ENCODE results near the gene TMPRSS6. TPM values are rescaled to one million over a fixed set of nuclear protein-coding genes. Genes with fewer than 3 reads are reported as not detected.

Gene TMPRSS6
- total RNA-seq, 1 experiment from 2014 or later, result not detected

- Mint-ChIP-seq H3K4me1 (ENCODE audit: low read depth, unreplicated experiment) (peaks cover 16% of the 10 kb centered on the region), H3K9me3 (ENCODE audit: low read depth, unreplicated experiment) (no peaks in the 10 kb centered on the region), H3K36me3 (ENCODE audit: insufficient read depth, unreplicated experiment) (no peaks in the 10 kb centered on the region), H3K27me3 (ENCODE audit: unreplicated experiment) (peaks cover 33% of the 10 kb centered on the region), H3K4me3 (ENCODE audit: low read depth, unreplicated experiment) (no peak overlapping the region), H3K27ac (ENCODE audit: unreplicated experiment) (no peak overlapping the region)
- CTCF ChIA-PET, result no interaction called here
- no peak for DNase-seq
- intact Hi-C loops (cut with micrococcal nuclease; ENCODE audit: unreplicated experiment), result no loop called here
- no TSS peak for BruUV-seq (replicated peaks)
- no peak for TF ChIP-seq CTCF (IDR thresholded peaks at IDR 0.05; ENCODE audit: unreplicated experiment)
These were observed 40.7 kb downstream of the TMPRSS6 start for GRCh38 chr22:37068859-37069258.

- no peak overlapping the region for H3K4me3 Mint-ChIP-seq (ENCODE audit: low read depth, unreplicated experiment)
These were observed 42.1 kb downstream of the TMPRSS6 start for GRCh38 chr22:37067428-37067827.

GRCh38 chr22:37065961-37066360, 43.6 kb downstream of the TMPRSS6 start:
- Mint-ChIP-seq H3K27me3 (ENCODE audit: unreplicated experiment) (peaks cover 33% of the 10 kb centered on the region), H3K4me1 (ENCODE audit: low read depth, unreplicated experiment) (peaks cover 30% of the 10 kb centered on the region), H3K36me3 (ENCODE audit: insufficient read depth, unreplicated experiment) (no peaks in the 10 kb centered on the region), H3K4me3 (ENCODE audit: low read depth, unreplicated experiment) (no peak overlapping the region), H3K27ac (ENCODE audit: unreplicated experiment) (no peak overlapping the region), H3K9me3 (ENCODE audit: low read depth, unreplicated experiment) (no peaks in the 10 kb centered on the region)
- BruUV-seq (replicated peaks), result no TSS peak
- TF ChIP-seq CTCF (IDR thresholded peaks at IDR 0.05; ENCODE audit: unreplicated experiment), result no peak
- no peak for DNase-seq
- intact Hi-C loops (cut with micrococcal nuclease; ENCODE audit: unreplicated experiment), result no loop called here
- CTCF ChIA-PET, result no interaction called here

More at GRCh38 chr22:37067428-37067827, 42.1 kb downstream of the TMPRSS6 start:
- CTCF ChIA-PET, result interaction anchor here (0.5 kb wide), 1 partner anchor 16 kb away, joined by 5 read pairs; no protein-coding TSS in a partner anchor
- no TSS peak for BruUV-seq (replicated peaks)
- no peaks in the 10 kb centered on the region for H3K9me3 Mint-ChIP-seq (ENCODE audit: low read depth, unreplicated experiment)
- no peaks in the 10 kb centered on the region for H3K36me3 Mint-ChIP-seq (ENCODE audit: insufficient read depth, unreplicated experiment)
- no peak for TF ChIP-seq CTCF (IDR thresholded peaks at IDR 0.05; ENCODE audit: unreplicated experiment)
- intact Hi-C loops (cut with micrococcal nuclease; ENCODE audit: unreplicated experiment), result no loop called here
- no peak overlapping the region for H3K27ac Mint-ChIP-seq (ENCODE audit: unreplicated experiment)
- peaks cover 30% of the 10 kb centered on the region for H3K4me1 Mint-ChIP-seq (ENCODE audit: low read depth, unreplicated experiment)
- DNase-seq, result no peak
- H3K27me3 Mint-ChIP-seq (ENCODE audit: unreplicated experiment), result peaks cover 33% of the 10 kb centered on the region

- intact Hi-C loops (cut with micrococcal nuclease; ENCODE audit: unreplicated experiment), result no loop called here
- H3K27me3 Mint-ChIP-seq (ENCODE audit: unreplicated experiment), result peaks cover 33% of the 10 kb centered on the region
- BruUV-seq (replicated peaks), result no TSS peak
- H3K27ac Mint-ChIP-seq (ENCODE audit: unreplicated experiment), result no peak overlapping the region
- H3K4me3 Mint-ChIP-seq (ENCODE audit: low read depth, unreplicated experiment), result no peak overlapping the region
- no peaks in the 10 kb centered on the region for H3K36me3 Mint-ChIP-seq (ENCODE audit: insufficient read depth, unreplicated experiment)
- CTCF ChIA-PET, result interaction anchor here (0.5 kb wide), 1 partner anchor 55 kb away, joined by 3 read pairs; no protein-coding TSS in a partner anchor
- DNase-seq, result peak; percentile 52
- TF ChIP-seq CTCF (IDR thresholded peaks at IDR 0.05; ENCODE audit: unreplicated experiment), result no peak
- H3K4me1 Mint-ChIP-seq (ENCODE audit: low read depth, unreplicated experiment), result peaks cover 30% of the 10 kb centered on the region
- H3K9me3 Mint-ChIP-seq (ENCODE audit: low read depth, unreplicated experiment), result no peaks in the 10 kb centered on the region
These were observed 44.3 kb downstream of the TMPRSS6 start for GRCh38 chr22:37065180-37065579.

Measured in Calu3 (cell line).